HG03135 (cell line): ENCODE results near the gene SCAANT1.

ENCODE experiments used
- ATAC-seq: cut with Tn5 transposase; IDR thresholded peaks from one replicate; pipeline ENCODE4 v1.9.1; 2021; ENCODE audit warnings: mild to moderate bottlenecking, moderate library complexity; ENCODE audit not compliant: unreplicated experiment

SCAANT1 gene

DNA sequence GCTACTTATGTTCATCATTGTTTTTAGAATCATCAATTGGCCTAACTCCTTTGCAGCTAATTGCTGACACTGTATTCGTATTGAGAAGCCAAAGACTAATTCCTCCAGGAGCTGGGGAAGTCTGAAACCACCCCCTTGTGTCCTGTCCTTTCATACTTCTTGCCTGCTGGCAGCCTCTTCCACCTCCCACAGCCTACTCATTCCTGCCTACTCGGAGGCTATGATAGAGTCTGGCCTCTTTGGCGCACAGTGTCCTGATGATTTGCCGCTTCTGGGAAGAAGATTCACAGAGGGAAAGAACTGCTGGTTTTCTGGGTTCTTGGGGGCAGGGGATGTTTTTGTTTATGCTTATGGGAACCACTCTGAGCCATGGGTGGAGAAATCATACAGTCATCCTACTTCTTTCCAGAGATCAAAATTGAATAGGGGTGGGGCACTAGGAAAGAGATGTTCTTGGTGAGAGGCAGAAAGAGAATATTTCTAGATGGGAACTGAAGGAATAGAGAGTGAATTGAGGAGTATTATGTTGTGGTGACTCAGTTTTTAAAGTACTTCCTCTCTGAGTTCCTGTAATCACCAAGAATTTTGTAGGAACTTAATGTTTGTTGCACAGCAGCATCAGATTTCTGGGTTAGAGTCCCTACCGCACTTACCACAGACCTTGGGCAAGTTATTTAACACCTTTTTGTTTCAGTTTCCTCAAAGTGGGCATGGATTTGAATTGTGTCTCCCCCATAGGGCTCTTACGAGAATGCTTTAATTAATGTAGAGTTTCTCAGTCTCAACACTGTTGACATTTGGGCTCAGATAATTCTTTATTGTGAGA, 22.1 kb upstream of the SCAANT1 start:
- ATAC-seq: no peak

DNA sequence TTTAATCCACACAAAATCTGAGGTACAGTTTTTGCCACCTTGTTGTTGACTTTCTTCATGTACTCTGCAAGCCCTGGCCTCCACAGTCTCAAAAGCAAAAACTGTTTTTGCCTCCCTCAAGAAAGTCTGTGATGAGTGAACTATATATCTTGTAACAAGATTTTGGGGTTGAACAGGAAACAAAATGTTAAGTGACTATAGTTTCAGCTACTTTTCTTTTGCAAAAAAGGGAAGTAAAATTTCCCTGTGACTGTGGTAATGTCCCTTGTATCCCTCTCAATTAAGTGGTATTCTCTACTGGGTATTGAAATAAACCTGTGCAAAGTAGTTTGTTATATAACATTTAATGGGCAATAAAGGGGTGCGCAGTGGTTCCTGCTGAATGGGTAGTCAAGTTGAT, 21.3 kb upstream of the SCAANT1 start:
- peak; percentile 74 for ATAC-seq

DNA sequence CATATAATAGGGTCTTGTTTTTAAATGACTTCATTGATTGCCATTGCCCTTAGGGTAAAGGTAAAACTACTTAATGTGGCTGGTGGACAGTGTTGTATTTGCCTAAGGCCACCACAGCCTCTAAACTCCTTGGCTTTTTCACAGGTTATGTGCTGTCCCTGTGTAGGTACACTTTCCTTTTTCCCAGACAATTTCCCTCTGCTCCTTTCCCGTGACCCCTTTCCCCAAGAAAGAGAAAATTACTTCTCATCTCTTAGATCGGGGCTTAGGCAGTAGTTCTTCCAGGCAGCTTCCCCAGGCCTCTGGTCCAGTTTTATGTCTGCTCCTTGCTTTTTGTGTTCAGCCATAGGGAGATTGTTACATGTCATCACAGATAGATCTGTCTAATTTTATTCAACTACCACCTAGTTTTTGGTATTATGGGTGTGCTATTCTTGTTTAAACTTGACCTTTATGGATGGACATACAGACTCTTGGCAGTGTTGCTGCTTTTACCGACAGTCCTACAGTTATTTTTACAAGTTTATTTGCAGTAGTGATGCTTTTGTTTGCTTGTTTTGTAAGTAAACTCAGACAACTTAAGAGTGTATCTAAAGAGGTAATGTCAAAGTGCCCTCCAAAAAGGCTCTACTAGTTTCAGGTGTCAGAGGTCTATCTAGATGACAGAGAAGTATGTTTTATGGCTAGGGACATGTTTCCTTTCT, 20.5 kb upstream of the SCAANT1 start:
- no peak for ATAC-seq

DNA sequence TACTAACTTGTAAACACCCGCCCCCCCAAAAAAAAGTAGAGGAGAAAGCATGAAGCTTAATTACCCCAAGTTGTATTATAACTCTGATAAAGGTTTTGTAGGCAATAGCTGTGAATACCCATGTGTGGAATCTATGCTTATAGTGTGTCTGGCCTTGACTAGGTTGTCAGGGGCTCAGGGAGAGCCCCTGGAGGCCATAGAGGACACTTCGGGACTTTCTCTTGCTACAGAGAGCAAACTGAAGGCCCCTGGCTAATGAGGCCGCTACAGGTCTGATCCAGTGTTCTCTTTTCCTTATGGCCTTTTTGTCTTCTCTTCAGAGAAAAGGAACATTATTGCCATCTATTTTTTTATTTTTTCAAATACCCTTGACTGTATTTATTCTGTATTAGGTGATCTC, 19.1 kb upstream of the SCAANT1 start:
- no peak for ATAC-seq

DNA sequence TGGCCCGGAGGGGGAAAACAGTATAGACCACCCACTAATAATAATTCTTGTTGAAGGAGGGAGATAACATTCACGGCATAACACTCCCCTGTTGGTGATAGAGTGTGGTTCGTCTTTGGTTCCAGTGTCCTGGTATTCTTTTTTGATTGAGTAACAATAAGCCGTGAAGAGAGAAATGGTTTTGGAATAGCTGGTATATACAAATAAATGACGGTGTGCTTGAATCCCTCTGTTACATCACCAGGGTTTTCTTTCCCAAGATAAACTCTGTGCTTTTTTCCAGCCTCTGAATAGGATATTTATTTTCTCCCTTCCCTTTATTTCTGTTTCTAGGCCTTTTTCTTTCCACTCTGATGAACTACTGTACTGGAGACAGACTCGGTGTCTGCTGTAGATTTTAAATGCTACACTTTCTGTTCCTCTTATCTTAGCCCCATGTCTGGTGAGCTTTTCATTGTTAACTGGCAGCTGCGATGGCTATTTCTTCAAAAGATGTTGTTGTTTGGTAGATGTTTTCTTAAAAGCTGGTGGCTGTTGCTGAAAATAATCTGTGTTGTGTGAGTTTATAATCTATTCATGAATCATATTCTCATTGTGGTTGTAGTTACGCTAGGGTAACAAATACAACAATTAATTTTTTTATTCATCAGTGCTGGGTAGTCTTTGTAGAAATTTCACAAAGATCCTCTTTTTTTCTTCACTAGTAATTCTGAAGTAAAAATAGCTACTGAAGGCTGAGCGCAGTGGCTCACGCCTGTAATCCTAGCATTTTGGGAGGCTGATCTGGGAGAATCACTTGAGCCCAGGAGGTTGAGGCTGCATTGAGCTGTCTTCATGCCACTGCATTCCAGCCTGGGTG, 15.5 kb upstream of the SCAANT1 start:
- peak; percentile 90 for ATAC-seq

DNA sequence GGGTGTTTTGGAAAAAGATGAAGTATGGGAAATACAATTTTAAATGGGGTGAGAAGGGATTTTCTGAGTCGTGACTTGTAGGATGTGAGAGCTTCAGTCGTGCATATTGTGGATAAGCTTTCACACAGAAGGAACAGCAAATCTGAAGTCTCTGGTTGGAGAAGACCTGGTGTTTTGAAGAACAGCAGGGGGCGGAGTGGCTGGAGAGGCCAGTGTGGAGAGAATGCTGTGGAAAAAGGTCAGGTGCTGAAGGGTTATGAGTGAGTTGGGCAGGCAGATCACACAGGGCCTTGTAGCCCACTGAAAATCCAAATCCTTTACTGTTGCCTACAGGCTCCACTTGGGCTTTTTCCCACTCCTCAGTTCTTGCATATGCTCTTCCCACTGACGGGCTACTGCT, 14.1 kb upstream of the SCAANT1 start:
- no peak for ATAC-seq

DNA sequence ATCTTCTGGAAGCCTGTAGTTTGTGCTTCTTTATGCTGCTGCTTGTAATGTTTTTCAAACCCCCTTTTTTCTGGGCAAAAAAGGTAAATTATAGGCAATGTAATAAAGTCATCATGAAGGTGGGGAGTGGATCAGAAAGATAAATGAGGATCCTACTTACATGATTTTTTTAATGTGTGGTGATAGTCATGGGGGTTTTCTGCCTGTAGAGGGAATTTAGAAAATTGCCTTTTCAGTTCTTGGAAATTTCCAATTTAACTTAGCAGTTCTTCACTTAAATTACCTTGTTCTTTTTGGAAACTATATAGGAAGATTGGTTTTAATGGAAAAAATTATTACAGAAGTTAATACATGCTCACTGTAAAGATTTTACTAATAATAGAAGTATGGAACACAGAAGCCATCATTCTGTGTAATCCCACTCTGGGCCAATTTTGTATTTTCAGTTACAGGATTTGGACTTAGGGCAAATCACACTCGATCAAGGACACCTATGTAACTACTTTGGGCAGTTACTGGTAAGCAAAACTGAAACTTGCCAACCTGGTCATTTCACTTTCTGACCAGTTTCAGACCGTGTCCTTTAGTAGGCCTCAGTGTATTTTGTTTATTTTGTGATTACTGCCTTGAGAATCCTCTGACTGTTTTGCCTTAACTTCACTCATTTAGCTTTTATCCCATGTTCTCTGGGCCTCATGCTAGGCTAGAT, 10.5 kb upstream of the SCAANT1 start:
- no peak for ATAC-seq

DNA sequence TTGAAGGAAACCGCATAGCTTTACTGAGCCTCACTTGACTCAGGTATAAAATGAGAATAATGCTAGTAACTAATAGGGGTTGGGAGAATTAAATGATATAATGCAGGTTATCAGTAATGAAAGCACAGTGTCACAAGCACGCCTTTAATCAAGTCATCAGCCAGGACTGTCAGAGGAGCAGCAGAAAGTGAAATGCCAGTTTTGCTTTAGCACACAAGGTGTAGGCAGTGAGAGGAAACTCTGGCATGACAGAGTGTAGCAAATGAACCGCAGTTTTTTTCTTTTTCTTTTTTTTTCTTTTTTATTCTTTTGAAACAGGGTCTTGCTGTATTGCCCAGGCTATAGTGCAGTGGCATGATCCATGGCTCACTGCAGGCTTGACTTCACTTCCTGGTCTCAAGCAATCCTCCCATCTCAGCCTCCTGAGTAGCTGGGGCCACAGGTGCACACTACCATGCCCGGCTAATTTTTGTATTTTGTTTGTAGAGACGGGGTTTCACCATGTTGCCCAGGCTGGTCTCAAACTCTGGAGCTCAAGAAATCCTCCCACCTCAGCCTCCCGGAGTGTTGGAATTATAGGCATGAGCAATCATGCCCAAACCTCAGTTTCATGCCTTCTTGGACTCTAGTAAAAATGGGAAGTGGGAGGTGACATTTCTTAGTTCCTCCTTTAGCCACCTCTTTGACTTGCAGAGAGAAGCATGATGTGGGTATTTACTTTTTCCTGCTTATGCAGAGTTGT, 9.7 kb upstream of the SCAANT1 start:
- peak; percentile 73 for ATAC-seq

DNA sequence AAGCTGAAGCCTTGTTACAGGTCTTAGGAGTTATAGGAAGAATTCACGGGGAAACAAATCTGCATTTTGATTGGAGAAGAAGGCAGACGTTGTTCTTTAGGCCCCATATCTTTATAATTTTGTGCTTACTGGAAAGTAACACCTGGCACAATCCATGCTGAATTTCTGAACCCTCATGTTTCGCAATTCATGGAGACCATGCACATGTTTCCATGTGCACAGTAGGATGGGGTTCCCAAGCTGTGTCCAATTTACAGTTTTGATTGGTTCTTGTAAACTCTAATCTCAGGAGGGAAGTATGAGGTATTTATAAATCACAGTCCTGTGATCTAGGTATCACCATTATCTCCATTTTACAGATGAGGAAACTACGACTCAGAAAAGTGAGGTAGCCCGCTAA, 7.8 kb upstream of the SCAANT1 start:
- ATAC-seq: no peak

DNA sequence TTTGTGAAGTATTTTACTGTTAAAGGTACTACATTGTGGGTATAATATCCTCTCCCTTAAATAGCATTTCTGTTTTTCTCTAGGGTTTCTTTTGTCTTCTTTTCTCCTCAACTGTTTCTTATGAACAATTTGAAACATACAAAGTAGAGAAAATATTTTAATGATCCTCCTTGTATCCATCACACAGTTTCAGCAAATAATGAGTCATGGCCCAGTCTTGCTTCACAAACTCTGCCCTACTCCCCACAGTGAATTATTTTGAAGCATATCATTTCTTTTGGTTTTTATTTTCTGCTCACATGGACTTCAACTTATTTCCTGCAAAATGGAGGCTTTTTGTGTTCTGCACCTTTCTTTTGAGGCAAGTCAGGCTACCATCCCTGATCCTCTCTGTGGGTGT, 6.1 kb upstream of the SCAANT1 start:
- ATAC-seq: no peak

DNA sequence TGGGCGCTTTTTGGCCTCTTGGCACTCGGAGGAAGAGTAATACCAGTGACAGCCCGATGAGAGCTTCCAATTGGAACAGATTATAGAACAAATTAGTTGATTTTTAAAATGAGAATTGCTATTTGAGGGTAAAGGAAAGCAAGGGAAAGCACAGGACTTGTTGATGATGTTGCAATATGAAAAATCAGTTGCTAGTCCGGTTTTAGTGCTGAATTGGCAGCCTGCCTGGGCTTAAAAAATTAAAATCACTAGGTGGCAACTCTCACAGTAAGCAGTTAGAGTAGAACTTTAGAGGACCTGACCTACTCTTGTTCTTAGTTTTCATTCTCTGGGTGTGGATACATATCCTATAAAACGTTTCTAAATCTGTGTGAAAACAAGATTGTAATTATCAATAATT, 2.1 kb upstream of the SCAANT1 start:
- no peak for ATAC-seq

DNA sequence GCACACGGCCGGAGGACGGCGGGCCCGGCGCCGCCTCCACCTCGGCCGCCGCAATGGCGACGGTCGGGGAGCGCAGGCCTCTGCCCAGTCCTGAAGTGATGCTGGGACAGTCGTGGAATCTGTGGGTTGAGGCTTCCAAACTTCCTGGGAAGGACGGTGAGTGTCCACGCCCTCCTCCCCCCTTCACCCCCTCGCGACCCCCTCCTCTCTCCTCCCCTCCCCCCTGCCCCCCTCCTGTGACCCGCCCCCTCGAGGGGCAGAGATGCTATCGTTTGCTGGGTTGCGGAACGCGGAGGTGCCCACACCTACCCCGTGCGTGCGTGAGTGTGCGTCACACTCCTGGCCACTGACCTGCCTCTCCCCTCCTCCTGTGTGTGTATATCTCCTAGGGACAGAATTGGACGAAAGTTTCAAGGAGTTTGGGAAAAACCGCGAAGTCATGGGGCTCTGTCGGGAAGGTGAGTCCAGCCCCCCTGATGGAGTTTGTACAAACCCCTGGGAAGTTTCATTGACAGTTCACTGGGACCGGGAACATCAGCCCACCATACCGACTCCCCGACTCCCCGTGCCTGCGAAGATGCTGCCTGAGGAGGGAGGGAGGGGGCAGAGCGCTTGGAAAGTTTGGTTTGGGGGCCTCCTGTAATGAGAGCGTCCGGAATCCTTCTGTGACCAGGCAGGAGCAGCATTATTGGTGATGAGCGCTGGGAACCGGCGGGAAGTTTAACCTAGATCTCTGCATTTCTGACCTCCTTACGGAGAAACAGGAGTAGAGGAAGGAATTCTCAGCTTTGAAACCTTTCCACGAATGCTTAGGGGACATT, 795 bp upstream of the SCAANT1 start:
- ATAC-seq: peak; percentile 2

DNA sequence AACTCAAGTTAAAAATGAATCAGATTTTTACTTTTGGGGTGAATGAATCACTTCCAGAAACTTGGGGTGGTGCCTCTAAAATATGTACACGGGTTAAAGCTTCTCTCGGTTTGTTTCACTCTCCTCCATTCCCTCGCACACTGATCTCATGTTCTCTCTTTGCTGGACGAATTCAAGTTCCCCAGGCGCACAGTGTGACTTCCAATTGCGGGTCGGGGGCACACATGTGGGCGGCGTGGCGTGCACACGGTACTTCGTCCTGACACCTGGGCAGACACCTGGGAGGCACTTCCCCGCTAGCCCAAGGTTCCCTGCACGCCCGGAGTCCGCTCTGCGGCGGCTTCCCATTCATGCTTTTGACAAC, 692 bp downstream of the SCAANT1 start:
- no peak for ATAC-seq

DNA sequence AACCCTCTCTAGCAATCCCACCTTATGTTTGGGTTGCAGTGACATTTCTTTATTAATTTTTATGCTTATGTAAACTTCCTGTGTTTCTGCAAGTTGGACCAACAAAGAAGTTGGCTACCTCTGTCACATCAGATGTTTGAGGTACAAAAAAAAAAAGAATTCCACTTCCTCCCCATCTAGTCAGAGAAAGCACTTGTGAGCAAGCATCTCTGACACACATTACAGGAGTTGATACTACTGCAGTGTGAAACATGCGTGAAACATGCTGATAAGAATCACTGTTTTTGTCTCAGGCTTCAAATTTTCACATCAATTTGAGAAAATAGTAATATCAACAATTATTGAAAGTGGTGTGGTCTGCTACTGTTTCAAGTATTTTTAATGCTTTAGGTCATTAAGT, 1.3 kb downstream of the SCAANT1 start:
- ATAC-seq: no peak

DNA sequence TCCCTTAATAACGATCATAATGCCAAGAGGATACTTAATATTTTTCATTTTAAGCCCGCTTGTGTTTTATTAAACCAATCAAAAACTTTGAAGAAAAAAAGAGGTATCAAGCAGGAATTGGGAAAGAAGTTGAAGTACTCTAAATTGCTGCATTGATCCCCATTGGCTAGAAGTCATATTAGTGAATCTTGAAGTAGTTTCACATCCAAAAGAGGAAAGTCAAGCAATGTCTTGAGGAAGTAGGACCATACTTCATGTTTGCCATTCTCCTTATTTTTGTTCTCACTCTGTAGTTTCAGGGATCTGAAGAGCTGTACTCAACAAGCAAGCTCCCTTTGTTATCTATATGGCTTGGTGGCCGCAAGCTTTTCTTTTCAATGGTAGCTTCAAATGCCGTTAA, 2.2 kb downstream of the SCAANT1 start:
- ATAC-seq: no peak

DNA sequence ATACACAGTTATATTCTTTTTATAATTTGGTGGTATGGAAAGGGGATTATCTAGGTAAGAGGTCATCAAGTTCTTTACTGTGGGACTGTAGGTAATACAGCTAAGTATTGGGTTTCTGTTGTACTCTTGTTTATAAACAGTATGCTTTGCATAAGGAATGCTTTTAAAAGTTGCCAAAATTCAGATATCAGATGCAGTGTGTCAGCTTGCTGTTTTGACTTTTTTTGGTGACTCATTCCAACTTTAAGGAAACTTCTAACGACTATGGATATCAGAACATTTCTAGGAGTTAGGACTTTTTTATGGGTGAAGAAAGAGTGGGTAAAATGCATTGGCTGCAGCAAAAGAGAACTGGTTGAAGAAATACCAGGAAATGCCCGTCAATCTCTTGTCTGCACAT, 2.8 kb downstream of the SCAANT1 start:
- no peak for ATAC-seq

DNA sequence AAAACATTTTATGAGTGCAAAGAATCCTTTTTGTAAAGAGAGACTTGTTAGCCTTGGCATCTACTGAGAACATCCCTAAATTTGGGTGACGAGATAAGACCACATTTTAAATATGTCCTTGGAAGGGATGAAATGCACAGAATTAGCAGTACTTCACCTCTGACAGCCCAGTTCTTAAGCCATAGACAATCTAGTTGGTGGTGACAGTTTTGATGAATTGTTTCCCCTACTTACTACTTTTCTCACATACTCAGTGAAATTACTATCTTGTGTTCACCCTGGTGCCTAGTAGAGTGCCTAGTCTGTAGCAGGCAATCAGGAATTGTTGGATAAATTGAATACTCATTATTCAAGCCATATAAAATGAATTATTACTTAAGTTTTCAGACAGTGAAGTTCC, 3.4 kb downstream of the SCAANT1 start:
- ATAC-seq: no peak

DNA sequence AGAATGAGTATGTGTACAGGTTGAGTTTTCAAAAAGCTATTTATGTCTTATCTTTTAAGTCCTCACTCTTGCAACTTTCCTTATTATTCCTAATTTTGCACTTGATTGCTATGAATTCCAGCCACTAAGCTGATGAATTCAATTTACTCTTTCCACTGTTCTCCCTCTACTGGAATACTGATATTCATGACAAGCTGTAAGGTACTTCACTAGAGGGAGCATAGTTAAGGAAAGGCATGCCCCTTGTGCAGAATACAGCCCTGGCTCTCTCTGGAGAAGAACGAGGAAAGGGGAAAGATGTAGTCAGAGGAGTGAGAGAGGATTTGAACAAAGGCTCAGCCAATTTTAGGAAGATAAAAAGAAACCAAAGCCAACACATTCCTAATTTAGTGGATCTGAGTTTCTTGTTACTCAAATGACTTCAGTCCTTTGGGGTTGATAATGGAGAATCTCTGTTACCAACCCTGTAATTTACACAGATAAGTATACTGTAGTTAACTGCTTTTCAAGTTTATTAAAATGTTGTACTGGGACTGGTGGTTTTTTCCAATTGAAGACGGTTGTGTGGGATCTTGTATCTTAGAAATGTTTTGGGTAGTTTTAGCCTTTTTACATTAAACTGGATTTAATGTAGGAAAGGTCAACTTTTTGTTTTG, 4.0 kb downstream of the SCAANT1 start:
- no peak for ATAC-seq
